HS-5 (cell line): ENCODE data around the gene ERP27.
A peak's percentile ranks its signal among the peaks of the same experiment; 100 is the strongest.

Source experiments
- DNase-seq: peaks from one replicate; pipeline ENCODE4 v3.0.0-alpha.2; 2012; ENCODE audit warnings: low read depth

Gene ERP27

GRCh38 chr12:14959463-14959862 is 21.1 kb upstream of the ERP27 start:
- DNase-seq: no peak

GRCh38 chr12:14959126-14959440 is 20.7 kb upstream of the ERP27 start:
- DNase-seq: no peak

GRCh38 chr12:14958361-14959125 is 20.2 kb upstream of the ERP27 start:
- DNase-seq: no peak

- DNase-seq: no peak
These were observed 19.3 kb upstream of the ERP27 start for GRCh38 chr12:14957551-14958168.

GRCh38 chr12:14956905-14957304 is 18.6 kb upstream of the ERP27 start:
- DNase-seq: no peak

GRCh38 chr12:14956024-14956891 is 17.9 kb upstream of the ERP27 start:
- DNase-seq: no peak

- no peak for DNase-seq
These were observed 15.9 kb upstream of the ERP27 start for GRCh38 chr12:14954269-14954668.

- DNase-seq: no peak
These were observed 15.4 kb upstream of the ERP27 start for GRCh38 chr12:14953752-14954151.

GRCh38 chr12:14952299-14952921 is 14.1 kb upstream of the ERP27 start:
- DNase-seq: peak; percentile 61

- DNase-seq: no peak
These were observed 13.5 kb upstream of the ERP27 start for GRCh38 chr12:14951851-14952250.

- DNase-seq: no peak
These were observed 12.8 kb upstream of the ERP27 start for GRCh38 chr12:14950982-14951746.

- DNase-seq: no peak
These were observed 12.1 kb upstream of the ERP27 start for GRCh38 chr12:14950421-14950820.

GRCh38 chr12:14949631-14950030 is 11.3 kb upstream of the ERP27 start:
- no peak for DNase-seq

GRCh38 chr12:14948672-14949071 is 10.3 kb upstream of the ERP27 start:
- no peak for DNase-seq

- DNase-seq: no peak
These were observed 8.5 kb upstream of the ERP27 start for GRCh38 chr12:14946861-14947260.

- no peak for DNase-seq
These were observed 7.8 kb upstream of the ERP27 start for GRCh38 chr12:14946162-14946561.

- no peak for DNase-seq
These were observed 4.0 kb upstream of the ERP27 start for GRCh38 chr12:14942196-14942931.

GRCh38 chr12:14941369-14941768 is 3.0 kb upstream of the ERP27 start:
- DNase-seq: no peak

GRCh38 chr12:14937689-14938088 is 648 bp downstream of the ERP27 start:
- no peak for DNase-seq

GRCh38 chr12:14937014-14937413 is 1.3 kb downstream of the ERP27 start:
- no peak for DNase-seq

GRCh38 chr12:14936224-14936861 is 2.0 kb downstream of the ERP27 start:
- DNase-seq: no peak
